ENCODE data around the gene UMPS.
A peak's percentile ranks its signal among the peaks of the same experiment; 100 is the strongest.
"Not testable (repeated sequence)": the region's sequence is repeated elsewhere in the genome, so short reads cannot be mapped to it uniquely, and the experiment has no call there.

Gene UMPS

DNA sequence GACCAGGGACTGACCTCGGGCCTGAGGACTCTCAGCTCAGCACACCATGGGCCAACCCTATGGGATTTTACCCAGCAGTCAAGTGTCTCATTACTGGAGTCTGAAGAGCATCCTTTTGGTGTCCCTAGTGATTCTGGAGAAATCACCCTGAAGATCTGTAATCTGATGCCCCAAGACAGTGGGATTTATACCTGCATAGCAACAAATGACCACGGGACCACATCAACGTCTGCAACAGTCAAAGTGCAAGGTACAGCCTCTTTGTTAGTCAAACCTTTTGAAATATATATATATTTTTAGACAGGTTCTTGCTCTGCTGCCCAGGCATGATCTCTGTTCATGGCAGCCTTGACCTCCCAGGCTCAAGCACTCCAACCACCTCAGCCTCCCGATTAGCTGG lies 34.2 kb upstream of the UMPS start:
- Histone ChIP-seq H3K27me3 (ENCODE audit: insufficient read depth, low read length) (no peaks in the 10 kb centered on the region), H3K9me3 (ENCODE audit: insufficient read depth, low read depth, low read length) (no peaks in the 10 kb centered on the region), H3K9ac (ENCODE audit: low read depth, low read length) (no peak overlapping the region), H3K27ac (ENCODE audit: low read length) (no peak overlapping the region), H3K4me3 (ENCODE audit: low read length) (no peak overlapping the region), H3K4me1 (ENCODE audit: insufficient read depth, low read length) (no peaks in the 10 kb centered on the region), H3K36me3 (ENCODE audit: insufficient read depth, low read depth, low read length) (no peaks in the 10 kb centered on the region)

DNA sequence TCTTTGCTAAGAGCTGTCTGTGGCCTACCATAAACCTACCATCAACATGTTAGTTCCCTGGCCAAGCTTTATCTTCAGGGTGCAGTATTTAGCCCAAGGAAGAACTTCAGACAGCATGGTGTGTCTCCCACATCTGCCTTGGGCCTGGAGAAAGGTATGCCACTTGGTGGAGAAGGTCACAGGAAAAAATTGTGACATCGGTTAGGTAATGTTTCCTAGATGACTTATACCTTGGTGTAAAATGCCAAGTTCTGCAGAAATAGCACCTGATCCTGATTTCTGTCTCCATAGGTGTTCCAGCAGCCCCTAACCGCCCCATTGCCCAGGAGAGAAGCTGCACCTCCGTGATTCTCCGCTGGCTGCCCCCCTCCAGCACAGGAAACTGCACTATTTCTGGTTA lies 33.0 kb upstream of the UMPS start:
- Histone ChIP-seq H3K4me3 (ENCODE audit: low read length) (no peak overlapping the region), H3K9me3 (ENCODE audit: insufficient read depth, low read depth, low read length) (no peaks in the 10 kb centered on the region), H3K36me3 (ENCODE audit: insufficient read depth, low read depth, low read length) (no peaks in the 10 kb centered on the region), H3K9ac (ENCODE audit: low read depth, low read length) (no peak overlapping the region), H3K27ac (ENCODE audit: low read length) (no peak overlapping the region), H3K4me1 (ENCODE audit: insufficient read depth, low read length) (no peaks in the 10 kb centered on the region), H3K27me3 (ENCODE audit: insufficient read depth, low read length) (no peaks in the 10 kb centered on the region)

DNA sequence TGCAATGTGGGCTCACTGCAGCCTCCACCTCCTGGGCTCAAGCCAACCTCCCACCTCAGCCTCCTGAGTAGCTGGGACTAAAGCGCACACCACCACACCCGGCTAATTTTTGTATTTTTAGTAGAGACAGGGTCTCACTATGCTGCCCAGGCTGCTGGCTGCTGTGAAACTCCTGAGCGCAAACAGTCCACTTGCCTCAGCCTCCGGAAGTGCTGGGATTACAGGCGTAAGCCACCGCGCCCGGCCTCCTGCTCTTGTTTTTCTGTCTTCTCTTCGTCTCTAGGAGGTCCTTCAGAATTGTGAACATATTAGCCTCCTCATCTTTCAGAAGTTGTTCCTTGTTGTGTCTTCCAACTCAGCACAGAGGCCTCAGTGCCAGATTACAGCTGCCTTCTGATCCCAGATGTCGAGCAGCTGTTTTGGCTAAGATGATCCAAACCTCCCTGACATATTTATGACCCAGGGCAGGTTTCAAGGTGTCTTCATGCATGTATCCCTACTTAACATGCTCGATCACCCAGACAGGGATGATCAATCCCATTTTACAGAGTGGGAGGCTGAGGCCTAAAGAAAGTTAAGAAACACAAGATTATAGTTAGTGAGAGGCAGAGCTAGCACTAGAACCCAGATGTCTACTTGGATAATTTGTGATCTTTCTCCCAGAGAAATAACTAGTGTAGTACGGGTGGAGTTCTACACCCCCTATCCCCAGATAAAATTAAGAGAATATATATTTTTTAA lies 32.1 kb upstream of the UMPS start:
- Histone ChIP-seq H3K27me3 (ENCODE audit: insufficient read depth, low read length) (no peaks in the 10 kb centered on the region), H3K27ac (ENCODE audit: low read length) (no peak overlapping the region), H3K9me3 (ENCODE audit: insufficient read depth, low read depth, low read length) (no peaks in the 10 kb centered on the region), H3K36me3 (ENCODE audit: insufficient read depth, low read depth, low read length) (no peaks in the 10 kb centered on the region), H3K9ac (ENCODE audit: low read depth, low read length) (no peak overlapping the region), H3K4me1 (ENCODE audit: insufficient read depth, low read length) (peaks cover 6% of the 10 kb centered on the region; the same call in 1 of the 2 replicates), H3K4me3 (ENCODE audit: low read length) (no peak overlapping the region)

DNA sequence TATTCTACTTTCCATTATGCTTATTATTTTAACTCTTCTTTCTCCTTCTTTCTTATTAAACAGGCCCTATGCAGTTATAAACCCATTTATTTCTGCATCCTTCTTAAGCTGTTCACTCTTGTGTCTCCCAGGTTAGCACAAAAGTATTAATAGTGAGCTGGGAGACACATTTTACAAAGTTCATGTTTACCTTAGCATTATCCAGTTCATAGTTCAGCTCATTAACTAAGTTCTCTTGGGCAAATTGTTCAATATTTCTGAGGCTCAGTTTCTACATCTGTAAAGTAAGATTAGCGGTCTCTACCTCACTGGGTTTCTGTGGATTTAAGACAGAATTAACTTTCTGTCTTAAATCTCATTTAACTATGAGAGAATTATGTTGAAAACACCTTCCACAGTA lies 31.2 kb upstream of the UMPS start:
- Histone ChIP-seq H3K9ac (ENCODE audit: low read depth, low read length) (no peak overlapping the region), H3K4me1 (ENCODE audit: insufficient read depth, low read length) (peaks cover 6% of the 10 kb centered on the region; the same call in 1 of the 2 replicates), H3K27me3 (ENCODE audit: insufficient read depth, low read length) (no peaks in the 10 kb centered on the region), H3K36me3 (ENCODE audit: insufficient read depth, low read depth, low read length) (no peaks in the 10 kb centered on the region), H3K4me3 (ENCODE audit: low read length) (no peak overlapping the region), H3K9me3 (ENCODE audit: insufficient read depth, low read depth, low read length) (no peaks in the 10 kb centered on the region), H3K27ac (ENCODE audit: low read length) (no peak overlapping the region)

- H3K4me3 ChIP-seq (ENCODE audit: low read length) = no peak overlapping the region
- no peak overlapping the region for H3K9ac ChIP-seq (ENCODE audit: low read depth, low read length)
- H3K36me3 ChIP-seq (ENCODE audit: insufficient read depth, low read depth, low read length) = no peaks in the 10 kb centered on the region
- H3K4me1 ChIP-seq (ENCODE audit: insufficient read depth, low read length) = peaks cover 6% of the 10 kb centered on the region; the same call in 1 of the 2 replicates
- no peaks in the 10 kb centered on the region for H3K27me3 ChIP-seq (ENCODE audit: insufficient read depth, low read length)
- H3K27ac ChIP-seq (ENCODE audit: low read length) = no peak overlapping the region
- H3K9me3 ChIP-seq (ENCODE audit: insufficient read depth, low read depth, low read length) = no peaks in the 10 kb centered on the region
Measured at GRCh38 chr3:124699686-124700396, 30.4 kb upstream of the UMPS start.

DNA sequence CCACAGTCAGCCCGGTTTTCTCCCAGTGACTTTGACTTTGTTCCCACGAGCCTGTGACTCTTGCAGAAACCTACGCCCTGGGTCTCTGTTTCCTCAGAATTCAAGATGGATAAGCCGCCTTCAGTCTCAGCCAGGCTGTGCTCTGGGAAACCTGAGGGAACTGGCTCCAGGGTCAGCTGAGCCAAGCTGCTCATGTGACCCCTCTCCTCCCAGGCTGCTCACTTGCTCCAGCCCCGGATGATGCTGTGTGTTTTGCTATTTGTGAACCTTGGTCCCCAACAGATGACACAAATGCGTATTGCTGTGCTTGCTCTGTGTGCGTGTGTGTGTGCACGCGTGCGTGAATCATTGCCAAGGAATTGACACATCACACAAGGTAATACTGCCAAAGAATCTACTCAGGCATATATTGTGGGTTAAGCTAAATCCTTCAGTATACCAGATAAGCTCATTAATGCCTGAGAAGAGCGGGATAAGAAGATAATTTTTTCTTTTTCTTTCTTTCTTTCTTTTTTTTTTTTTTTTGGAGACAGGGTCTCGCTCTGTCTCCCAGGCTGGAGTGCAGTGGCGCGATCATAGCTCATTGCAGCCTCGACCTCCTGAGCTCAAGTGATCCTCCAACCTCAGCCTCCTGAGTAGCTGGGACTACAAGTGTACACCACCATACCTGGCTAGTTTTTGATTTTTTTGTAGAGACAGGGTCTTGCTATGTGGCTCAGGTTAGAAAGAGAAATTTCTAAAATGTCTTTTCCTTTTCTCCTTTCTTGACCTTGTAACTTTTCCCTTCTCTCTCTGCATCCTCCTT lies 29.2 kb upstream of the UMPS start:
- Histone ChIP-seq H3K9ac (ENCODE audit: low read depth, low read length) (no peak overlapping the region), H3K27me3 (ENCODE audit: insufficient read depth, low read length) (no peaks in the 10 kb centered on the region), H3K9me3 (ENCODE audit: insufficient read depth, low read depth, low read length) (no peaks in the 10 kb centered on the region), H3K27ac (ENCODE audit: low read length) (no peak overlapping the region), H3K4me3 (ENCODE audit: low read length) (no peak overlapping the region), H3K4me1 (ENCODE audit: insufficient read depth, low read length) (peaks cover 6% of the 10 kb centered on the region; the same call in 1 of the 2 replicates), H3K36me3 (ENCODE audit: insufficient read depth, low read depth, low read length) (no peaks in the 10 kb centered on the region)

GRCh38 chr3:124701687-124702086 lies 28.6 kb upstream of the UMPS start:
- H3K4me1 ChIP-seq (ENCODE audit: insufficient read depth, low read length) = peaks cover 6% of the 10 kb centered on the region; the same call in 1 of the 2 replicates
- H3K4me3 ChIP-seq (ENCODE audit: low read length) = no peak overlapping the region
- H3K9ac ChIP-seq (ENCODE audit: low read depth, low read length) = no peak overlapping the region
- no peaks in the 10 kb centered on the region for H3K36me3 ChIP-seq (ENCODE audit: insufficient read depth, low read depth, low read length)
- H3K9me3 ChIP-seq (ENCODE audit: insufficient read depth, low read depth, low read length) = no peaks in the 10 kb centered on the region
- H3K27ac ChIP-seq (ENCODE audit: low read length) = no peak overlapping the region
- no peaks in the 10 kb centered on the region for H3K27me3 ChIP-seq (ENCODE audit: insufficient read depth, low read length)

- no peaks in the 10 kb centered on the region for H3K36me3 ChIP-seq (ENCODE audit: insufficient read depth, low read depth, low read length)
- H3K9me3 ChIP-seq (ENCODE audit: insufficient read depth, low read depth, low read length) = no peaks in the 10 kb centered on the region
- no peaks in the 10 kb centered on the region for H3K27me3 ChIP-seq (ENCODE audit: insufficient read depth, low read length)
- no peak overlapping the region for H3K27ac ChIP-seq (ENCODE audit: low read length)
- H3K4me1 ChIP-seq (ENCODE audit: insufficient read depth, low read length) = peaks cover 9% of the 10 kb centered on the region; the same call in 1 of the 2 replicates
- H3K4me3 ChIP-seq (ENCODE audit: low read length) = no peak overlapping the region
- H3K9ac ChIP-seq (ENCODE audit: low read depth, low read length) = no peak overlapping the region
Measured at GRCh38 chr3:124702950-124703349, 27.3 kb upstream of the UMPS start.

DNA sequence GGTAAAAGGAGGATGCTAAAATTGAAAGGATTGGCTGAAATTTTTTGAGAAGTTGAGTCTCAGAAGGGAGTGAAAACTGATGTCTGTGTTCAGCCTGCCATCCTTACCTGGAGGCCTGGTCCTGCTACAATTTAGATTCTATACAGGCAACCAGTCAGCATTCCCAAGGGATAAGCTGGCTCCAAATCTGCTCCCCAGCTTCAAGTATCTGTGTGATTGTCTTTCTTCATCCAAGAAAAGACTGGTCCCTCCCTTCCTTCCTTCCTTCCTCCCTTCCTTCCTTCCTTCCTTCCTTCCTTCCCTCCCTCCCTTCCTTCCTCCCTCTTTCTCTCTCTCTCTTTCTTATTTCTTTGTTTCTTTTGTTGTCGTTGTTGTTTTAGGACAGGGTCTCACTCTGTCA lies 24.7 kb upstream of the UMPS start:
- Histone ChIP-seq H3K9me3 (ENCODE audit: insufficient read depth, low read depth, low read length) (no peaks in the 10 kb centered on the region), H3K9ac (ENCODE audit: low read depth, low read length) (no peak overlapping the region), H3K4me3 (ENCODE audit: low read length) (no peak overlapping the region), H3K36me3 (ENCODE audit: insufficient read depth, low read depth, low read length) (no peaks in the 10 kb centered on the region), H3K27me3 (ENCODE audit: insufficient read depth, low read length) (no peaks in the 10 kb centered on the region), H3K4me1 (ENCODE audit: insufficient read depth, low read length) (peaks cover 10% of the 10 kb centered on the region; the same call in 1 of the 2 replicates), H3K27ac (ENCODE audit: low read length) (no peak overlapping the region)

DNA sequence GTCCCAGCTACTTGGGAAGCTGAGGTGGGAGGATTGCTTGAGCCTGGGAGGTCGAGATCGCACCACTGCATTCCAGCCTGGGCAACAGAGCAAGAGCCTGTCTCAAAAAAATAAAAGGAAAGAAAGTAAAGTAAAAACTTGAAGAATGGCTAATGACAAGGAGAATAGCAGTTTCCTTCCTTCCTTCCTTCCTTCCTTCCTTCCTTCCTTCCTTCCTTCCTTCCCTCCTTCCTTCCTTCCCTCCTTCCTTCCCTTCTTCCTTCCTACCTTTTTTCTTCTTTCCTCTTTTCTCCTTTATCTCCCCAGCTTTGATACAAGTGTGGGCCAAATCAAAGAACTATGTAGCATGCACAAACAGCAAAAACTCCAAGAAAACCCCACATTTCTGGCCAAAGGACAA lies 23.0 kb upstream of the UMPS start:
- not testable (repeated sequence) for H3K36me3 ChIP-seq (ENCODE audit: insufficient read depth, low read depth, low read length); H3K27me3 ChIP-seq (ENCODE audit: insufficient read depth, low read length); H3K9me3 ChIP-seq (ENCODE audit: insufficient read depth, low read depth, low read length); H3K27ac ChIP-seq (ENCODE audit: low read length); H3K4me3 ChIP-seq (ENCODE audit: low read length); H3K9ac ChIP-seq (ENCODE audit: low read depth, low read length)
- peaks cover 10% of the 10 kb centered on the region; the same call in 1 of the 2 replicates for H3K4me1 ChIP-seq (ENCODE audit: insufficient read depth, low read length)

DNA sequence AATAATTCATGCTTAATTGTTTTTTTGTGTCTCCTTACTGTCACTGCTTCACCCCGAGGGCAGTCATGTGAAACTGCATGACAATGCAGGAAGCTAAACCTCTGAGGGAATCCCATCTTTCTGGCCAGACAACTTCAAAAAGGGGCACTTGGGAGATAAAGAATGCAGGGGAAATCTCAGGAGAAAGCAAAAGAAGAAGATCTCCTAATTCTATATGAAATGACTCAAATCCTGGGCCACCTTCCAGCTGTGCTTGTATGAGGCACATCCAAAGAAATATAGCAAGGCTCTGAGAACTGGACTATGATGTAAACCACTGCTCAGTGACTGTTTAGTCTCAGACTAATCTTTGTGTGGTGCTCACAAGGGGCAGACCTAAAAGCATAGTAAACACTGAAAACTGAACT lies 22.6 kb upstream of the UMPS start:
- no peaks in the 10 kb centered on the region for H3K9me3 ChIP-seq (ENCODE audit: insufficient read depth, low read depth, low read length)
- peaks cover 9% of the 10 kb centered on the region; the same call in 1 of the 2 replicates for H3K4me1 ChIP-seq (ENCODE audit: insufficient read depth, low read length)
- H3K4me3 ChIP-seq (ENCODE audit: low read length) = peak overlapping the region; percentile 42
- no peak overlapping the region for H3K27ac ChIP-seq (ENCODE audit: low read length)
- no peaks in the 10 kb centered on the region for H3K27me3 ChIP-seq (ENCODE audit: insufficient read depth, low read length)
- H3K36me3 ChIP-seq (ENCODE audit: insufficient read depth, low read depth, low read length) = no peaks in the 10 kb centered on the region
- peak overlapping the region; percentile 34; the same call in 1 of the 2 replicates for H3K9ac ChIP-seq (ENCODE audit: low read depth, low read length)

Data from iPS-20b (cell line).